Breast epithelium (tissue), 4 donors: ENCODE data around the gene GNG7. TPM values are rescaled to one million over a fixed set of nuclear protein-coding genes. Genes with fewer than 3 reads are reported as not detected.
"Not testable (repeated sequence)": the region's sequence is repeated elsewhere in the genome, so short reads cannot be mapped to it uniquely, and the experiment has no call there.

ENCODE experiments used
- DNase-seq, 2 donors: peaks; one replicate each; pipeline ENCODE4 v3.0.0-alpha.2; 2019; ENCODE audit warnings: low spot score in 2 of 2
- H3K27ac ChIP-seq, 2 donors: fragments of 200-600 bp; sonication (generic) in 1 of 2; one replicate each; pipeline ENCODE4 v1.5.1; 2016 to 2019; ENCODE audit warnings: mild to moderate bottlenecking in 1 of 2
- H3K27me3 ChIP-seq, 2 donors: fragments of 200-600 bp; sonication (generic) in 1 of 2; one replicate each; pipeline versions ENCODE4 v1.5.1 to v1.6.0; 2017 to 2019; ENCODE audit warnings: control low read depth in 1 of 2, mild to moderate bottlenecking in 1 of 2
- H3K36me3 ChIP-seq: fragments of 200-600 bp; one replicate; pipeline ENCODE4 v1.5.1; 2019
- H3K4me1 ChIP-seq, 2 donors: fragments of 200-600 bp; sonication (generic); one replicate each; pipeline ENCODE4 v1.5.1; 2016 to 2019; ENCODE audit warnings: control low read depth in 1 of 2
- H3K4me3 ChIP-seq, 3 donors: fragments of 200-600 bp; sonication (generic); 1 replicate in 2 of 3; 2 replicates in 1 of 3; pipeline ENCODE4 v1.5.1; 2016 to 2019; ENCODE audit warnings: mild to moderate bottlenecking in 3 of 3, moderate library complexity in 2 of 3
- H3K9me3 ChIP-seq, 2 donors: fragments of 200-600 bp; sonication (generic) in 1 of 2; one replicate each; pipeline ENCODE4 v1.5.1; 2016 to 2019; ENCODE audit warnings: control low read depth in 1 of 2
- POLR2A ChIP-seq: fragments of 450-650 bp; IDR thresholded peaks from one replicate; pipeline ENCODE4 v1.6.1; 2016; ENCODE audit warnings: antibody characterized with exemption, mild to moderate bottlenecking, moderate library complexity
- POLR2AphosphoS5 ChIP-seq, 3 donors: sonication (generic); formaldehyde crosslinking; IDR thresholded peaks; one replicate each; pipeline ENCODE4 v1.6.1; 2017; ENCODE audit warnings: antibody characterized with exemption in 3 of 3
- intact Hi-C: fragments of 100-400 bp; cut with DNase I; formaldehyde crosslinking; loops from one replicate; pipeline ENCODE4 v1.15.1; 2023; ENCODE audit warnings: low total_unique reads
- total RNA-seq, 3 donors: library from RNA; depleted of rRNA; stranded (reverse); fragments of >200 nt; gene quantifications; one replicate each; pipeline ENCODE4 v1.1.0, GENCODE V29; 2016
- TF ChIP-seq, protein P1 (sequence below), 3 donors: fragments of 450-650 bp; IDR thresholded peaks; one replicate each; pipeline ENCODE4 v1.5.1; 2016 to 2017; ENCODE audit warnings: antibody characterized with exemption in 3 of 3, mild to moderate bottlenecking in 3 of 3, moderate library complexity in 3 of 3

GNG7 gene
- total RNA-seq, 3 donors from 2014 or later, result 1.6 to 7.8 (median 4.3) TPM

DNA sequence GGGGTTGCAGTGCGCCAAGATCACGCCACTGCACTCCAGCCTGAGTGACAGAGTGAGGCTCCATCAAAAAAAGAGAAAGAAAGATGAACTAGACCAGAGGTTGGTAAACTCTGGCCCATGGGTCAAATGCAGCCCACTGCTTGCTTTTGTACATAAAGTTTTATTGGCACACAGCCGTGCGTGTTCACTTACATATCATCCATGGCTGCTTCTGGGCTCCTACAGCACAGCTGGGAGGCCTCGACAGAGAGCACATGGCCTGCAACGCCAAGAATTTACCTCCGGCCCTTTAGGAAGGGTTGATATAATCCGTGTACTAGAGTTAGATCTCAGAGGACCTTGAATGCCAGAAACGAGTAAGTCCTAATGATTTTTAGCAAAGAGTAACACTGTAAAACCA, 46.0 kb downstream of the GNG7 start:
- intact Hi-C loops, result no loop called here
- H3K9me3 ChIP-seq, result peaks cover 0 to 2% of the 10 kb centered on the region in 2 donors
- no peaks in the 10 kb centered on the region for H3K27me3 ChIP-seq
- no peak overlapping the region for H3K27ac ChIP-seq
- H3K4me1 ChIP-seq, result no peaks in the 10 kb centered on the region
- H3K4me3 ChIP-seq, result no peak overlapping the region
- no peak for DNase-seq
- H3K36me3 ChIP-seq, result no peaks in the 10 kb centered on the region
- TF ChIP-seq POLR2A (no peak), POLR2AphosphoS5 (IDR thresholded peaks at IDR 0.05) (no peak)
- TF ChIP-seq, protein P1, sequence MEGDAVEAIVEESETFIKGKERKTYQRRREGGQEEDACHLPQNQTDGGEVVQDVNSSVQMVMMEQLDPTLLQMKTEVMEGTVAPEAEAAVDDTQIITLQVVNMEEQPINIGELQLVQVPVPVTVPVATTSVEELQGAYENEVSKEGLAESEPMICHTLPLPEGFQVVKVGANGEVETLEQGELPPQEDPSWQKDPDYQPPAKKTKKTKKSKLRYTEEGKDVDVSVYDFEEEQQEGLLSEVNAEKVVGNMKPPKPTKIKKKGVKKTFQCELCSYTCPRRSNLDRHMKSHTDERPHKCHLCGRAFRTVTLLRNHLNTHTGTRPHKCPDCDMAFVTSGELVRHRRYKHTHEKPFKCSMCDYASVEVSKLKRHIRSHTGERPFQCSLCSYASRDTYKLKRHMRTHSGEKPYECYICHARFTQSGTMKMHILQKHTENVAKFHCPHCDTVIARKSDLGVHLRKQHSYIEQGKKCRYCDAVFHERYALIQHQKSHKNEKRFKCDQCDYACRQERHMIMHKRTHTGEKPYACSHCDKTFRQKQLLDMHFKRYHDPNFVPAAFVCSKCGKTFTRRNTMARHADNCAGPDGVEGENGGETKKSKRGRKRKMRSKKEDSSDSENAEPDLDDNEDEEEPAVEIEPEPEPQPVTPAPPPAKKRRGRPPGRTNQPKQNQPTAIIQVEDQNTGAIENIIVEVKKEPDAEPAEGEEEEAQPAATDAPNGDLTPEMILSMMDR (IDR thresholded peaks at IDR 0.05), result no peak

DNA sequence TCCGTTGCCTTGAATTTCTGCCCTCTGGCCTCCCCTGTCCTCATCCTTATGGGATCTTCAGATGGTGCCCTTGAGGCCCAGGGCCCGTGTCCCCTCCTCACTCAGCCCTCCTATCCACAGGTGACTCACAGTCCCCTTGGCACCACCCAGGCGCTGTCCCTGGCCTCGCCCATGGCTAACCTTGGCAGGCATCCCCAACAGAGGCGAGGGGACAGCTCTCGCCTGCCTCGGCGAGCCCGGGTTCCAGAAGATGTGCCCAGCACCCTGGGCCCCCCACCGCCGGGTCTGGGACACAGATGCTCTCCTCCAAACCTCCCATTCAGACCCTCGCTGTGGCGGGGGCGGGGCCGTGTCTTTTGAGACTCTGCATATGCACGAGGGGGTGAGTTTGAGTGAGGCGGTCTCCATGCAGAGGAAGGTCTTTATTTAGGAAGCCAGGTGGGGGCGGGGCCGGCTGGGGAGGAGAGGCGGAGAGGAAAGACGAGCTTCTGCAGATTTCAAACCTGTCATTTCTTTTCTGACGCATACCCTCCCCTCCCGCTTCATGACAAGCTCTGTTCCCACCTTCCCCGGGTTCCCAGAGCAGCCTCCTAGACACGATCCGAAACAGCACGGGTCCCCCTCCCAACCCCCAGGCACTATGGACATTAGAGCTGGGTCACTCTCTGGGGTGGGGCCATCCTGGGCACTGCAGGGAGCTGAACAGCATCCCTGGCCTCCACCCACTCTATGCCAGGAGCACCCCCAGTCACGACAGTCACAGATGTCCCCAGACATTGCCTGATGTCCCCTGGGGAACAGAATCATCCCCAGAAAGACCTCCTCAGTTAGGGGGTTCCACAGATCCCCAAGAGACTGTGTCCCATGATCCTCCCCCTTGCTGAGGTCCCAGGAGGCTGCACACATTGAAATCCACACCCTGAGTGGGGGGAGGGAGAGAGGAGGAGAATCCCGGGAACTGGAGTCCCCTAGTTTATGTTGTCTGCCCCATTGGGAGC, 48.5 kb downstream of the GNG7 start:
- H3K9me3 ChIP-seq, result no peaks in the 10 kb centered on the region
- TF ChIP-seq, protein P1 (IDR thresholded peaks at IDR 0.05), result no peak
- no peak for TF ChIP-seq POLR2AphosphoS5 (IDR thresholded peaks at IDR 0.05)
- TF ChIP-seq POLR2A, result no peak
- no peaks in the 10 kb centered on the region for H3K4me1 ChIP-seq
- intact Hi-C loops, result no loop called here
- no peak for DNase-seq
- no peaks in the 10 kb centered on the region for H3K36me3 ChIP-seq
- H3K27me3 ChIP-seq, result no peaks in the 10 kb centered on the region
- H3K4me3 ChIP-seq, result no peak overlapping the region
- no peak overlapping the region for H3K27ac ChIP-seq

DNA sequence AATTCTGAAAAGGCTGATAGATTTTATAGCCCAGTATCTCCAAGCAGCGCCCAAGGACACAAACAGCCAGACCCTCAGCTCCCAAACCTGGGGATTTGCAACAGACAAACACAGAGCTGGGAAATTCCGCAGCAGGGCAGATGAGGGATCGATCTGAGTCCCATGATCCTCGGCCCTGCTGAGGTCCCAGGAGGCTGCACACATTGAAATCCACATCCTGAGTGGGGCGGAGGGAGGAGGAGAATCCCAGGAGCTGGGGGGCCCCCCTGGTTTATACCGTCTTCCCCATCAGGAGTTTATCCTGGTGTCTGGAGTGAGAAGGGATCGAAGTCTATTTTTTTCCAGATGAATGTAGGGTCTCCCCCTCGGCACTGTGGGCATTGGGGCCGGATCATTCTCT, 49.3 kb downstream of the GNG7 start:
- Histone ChIP-seq H3K27ac (no peak overlapping the region), H3K4me1 (no peaks in the 10 kb centered on the region), H3K4me3 (no peak overlapping the region), H3K27me3 (no peaks in the 10 kb centered on the region), H3K9me3 (no peaks in the 10 kb centered on the region), H3K36me3 (no peaks in the 10 kb centered on the region)
- TF ChIP-seq, protein P1 (IDR thresholded peaks at IDR 0.05), result no peak
- no peak for TF ChIP-seq POLR2A
- TF ChIP-seq POLR2AphosphoS5 (IDR thresholded peaks at IDR 0.05), result no peak
- no peak for DNase-seq
- intact Hi-C loops, result no loop called here

DNA sequence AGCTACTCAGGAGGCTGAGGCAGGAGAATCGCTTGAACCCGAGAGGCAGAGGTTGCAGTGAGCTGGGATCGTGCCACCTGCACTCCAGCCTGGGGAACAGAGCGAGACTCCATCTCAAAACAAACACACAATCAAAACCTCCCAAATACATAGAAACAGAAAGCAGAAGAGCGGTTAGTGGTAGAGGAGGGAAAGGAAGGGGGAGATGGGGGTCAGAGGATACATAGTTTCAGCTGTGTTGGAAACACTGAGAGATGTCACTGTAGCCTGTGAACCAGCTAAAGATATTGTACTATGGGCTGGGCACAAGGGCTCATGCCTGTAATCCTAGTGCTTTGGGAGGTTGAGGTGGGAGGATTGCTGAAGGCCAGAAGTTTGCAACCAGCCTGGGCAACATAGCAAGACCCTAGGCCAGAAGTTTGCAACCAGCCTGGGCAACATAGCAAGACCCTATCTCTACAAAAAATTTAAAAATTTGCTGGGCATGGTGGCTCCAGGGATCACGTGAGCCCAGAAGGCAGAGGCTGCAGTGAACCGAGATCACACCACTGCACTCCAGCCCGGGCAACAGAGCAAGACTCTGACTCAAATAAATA, 49.9 kb downstream of the GNG7 start:
- no peaks in the 10 kb centered on the region for H3K27me3 ChIP-seq
- no peaks in the 10 kb centered on the region for H3K4me1 ChIP-seq
- no peak for TF ChIP-seq POLR2A
- no peak overlapping the region for H3K27ac ChIP-seq
- H3K4me3 ChIP-seq, result no peak overlapping the region
- no peaks in the 10 kb centered on the region for H3K36me3 ChIP-seq
- no peaks in the 10 kb centered on the region for H3K9me3 ChIP-seq
- intact Hi-C loops, result no loop called here
- no peak for DNase-seq

DNA sequence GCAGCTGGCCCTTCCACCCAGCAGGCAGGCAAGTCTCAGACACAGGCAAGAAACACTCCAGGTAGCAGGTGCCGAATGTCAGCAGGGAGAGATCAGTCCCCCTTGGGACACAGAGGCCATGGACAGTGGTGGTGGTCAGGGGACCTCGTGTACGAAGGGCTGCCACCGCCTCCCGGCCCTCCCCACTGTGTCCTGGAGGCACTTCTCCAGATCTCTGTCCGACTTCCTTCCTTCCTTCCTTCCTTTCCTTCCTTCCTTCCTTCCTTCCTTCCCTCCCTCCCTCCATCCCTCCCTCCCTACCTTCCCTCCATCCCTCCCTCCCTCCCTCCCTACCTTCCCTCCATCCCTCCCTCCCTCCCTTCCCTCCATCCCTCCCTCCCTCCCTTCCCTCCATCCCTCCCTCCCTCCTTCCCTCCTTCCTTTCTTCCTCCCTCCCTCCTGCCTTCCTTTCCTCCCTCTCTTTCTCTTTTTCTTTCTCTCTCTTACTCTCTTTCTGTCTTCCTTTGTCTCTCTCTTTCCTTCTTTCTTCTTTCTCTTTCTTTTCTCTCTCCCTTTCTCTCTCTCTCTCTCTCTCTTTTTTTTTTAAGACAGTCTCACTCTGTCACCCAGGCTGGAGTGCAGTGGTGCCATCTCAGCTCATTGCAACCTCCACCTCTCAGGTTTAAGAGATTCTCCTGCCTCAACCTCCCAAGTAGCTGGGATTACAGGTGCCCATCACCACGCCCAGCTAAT, 51.3 kb downstream of the GNG7 start:
- H3K27ac ChIP-seq, H3K36me3 ChIP-seq, H3K27me3 ChIP-seq, H3K4me1 ChIP-seq, intact Hi-C loops, H3K4me3 ChIP-seq, DNase-seq, H3K9me3 ChIP-seq: not testable (repeated sequence)
